ENCODE measurements around the gene TMEM97.
"Not testable (repeated sequence)": the region's sequence is repeated elsewhere in the genome, so short reads cannot be mapped to it uniquely, and the experiment has no call there.

The TMEM97 gene

GRCh38 chr17:28318759-28319597 is at the start of gene TMEM97:
TMEM97 (plus strand) TSS chr17:28319200; CDS start chr17:28319240, 40 bp downstream.
- Histone ChIP-seq H3K4me1 (ENCODE audit: control insufficient read depth, insufficient read depth, low read length) (peaks cover 20% of the 10 kb centered on the region), H3K9ac (ENCODE audit: low read length) (peak within 1 kb of the TSS; percentile 83), H3K9me3 (ENCODE audit: control insufficient read depth, low read length) (no peaks in the 10 kb centered on the region), H3K36me3 (ENCODE audit: control insufficient read depth, insufficient read depth, low read length, severe bottlenecking) (no peaks in the 10 kb centered on the region), H3K27me3 (replicated peaks; ENCODE audit: control insufficient read depth, insufficient read depth, low read length) (no peaks in the 10 kb centered on the region), H3K4me3 (ENCODE audit: low read length) (peak within 1 kb of the TSS; percentile 91)
- DNase-seq (ENCODE audit: low read depth), result peak; percentile 100

- Histone ChIP-seq H3K36me3 (ENCODE audit: control insufficient read depth, insufficient read depth, low read length, severe bottlenecking) (no peaks in the 10 kb centered on the region), H3K27me3 (replicated peaks; ENCODE audit: control insufficient read depth, insufficient read depth, low read length) (no peaks in the 10 kb centered on the region), H3K9me3 (ENCODE audit: control insufficient read depth, low read length) (no peaks in the 10 kb centered on the region), H3K4me1 (ENCODE audit: control insufficient read depth, insufficient read depth, low read length) (peaks cover 19% of the 10 kb centered on the region), H3K9ac (ENCODE audit: low read length) (no peak overlapping the region), H3K4me3 (ENCODE audit: low read length) (no peak overlapping the region)
- DNase-seq (ENCODE audit: low read depth), result no peak
Observed at GRCh38 chr17:28270055-28270454, 48.9 kb upstream of the TMEM97 start.

GRCh38 chr17:28270926-28271325 is 48.1 kb upstream of the TMEM97 start:
- no peaks in the 10 kb centered on the region for H3K36me3 ChIP-seq (ENCODE audit: control insufficient read depth, insufficient read depth, low read length, severe bottlenecking)
- H3K9me3 ChIP-seq (ENCODE audit: control insufficient read depth, low read length), result no peaks in the 10 kb centered on the region
- H3K9ac ChIP-seq (ENCODE audit: low read length), result no peak overlapping the region
- peaks cover 14% of the 10 kb centered on the region for H3K4me1 ChIP-seq (ENCODE audit: control insufficient read depth, insufficient read depth, low read length)
- no peaks in the 10 kb centered on the region for H3K27me3 ChIP-seq (replicated peaks; ENCODE audit: control insufficient read depth, insufficient read depth, low read length)
- H3K4me3 ChIP-seq (ENCODE audit: low read length), result no peak overlapping the region
- DNase-seq (ENCODE audit: low read depth), result no peak

GRCh38 chr17:28271431-28271830 is 47.6 kb upstream of the TMEM97 start:
- DNase-seq (ENCODE audit: low read depth), result no peak
- H3K9ac ChIP-seq (ENCODE audit: low read length), result no peak overlapping the region
- no peaks in the 10 kb centered on the region for H3K9me3 ChIP-seq (ENCODE audit: control insufficient read depth, low read length)
- no peaks in the 10 kb centered on the region for H3K27me3 ChIP-seq (replicated peaks; ENCODE audit: control insufficient read depth, insufficient read depth, low read length)
- H3K4me3 ChIP-seq (ENCODE audit: low read length), result no peak overlapping the region
- no peaks in the 10 kb centered on the region for H3K36me3 ChIP-seq (ENCODE audit: control insufficient read depth, insufficient read depth, low read length, severe bottlenecking)
- H3K4me1 ChIP-seq (ENCODE audit: control insufficient read depth, insufficient read depth, low read length), result peaks cover 14% of the 10 kb centered on the region

- Histone ChIP-seq H3K27me3 (replicated peaks; ENCODE audit: control insufficient read depth, insufficient read depth, low read length) (no peaks in the 10 kb centered on the region), H3K9ac (ENCODE audit: low read length) (no peak overlapping the region), H3K36me3 (ENCODE audit: control insufficient read depth, insufficient read depth, low read length, severe bottlenecking) (no peaks in the 10 kb centered on the region), H3K4me1 (ENCODE audit: control insufficient read depth, insufficient read depth, low read length) (peaks cover 14% of the 10 kb centered on the region), H3K4me3 (ENCODE audit: low read length) (no peak overlapping the region), H3K9me3 (ENCODE audit: control insufficient read depth, low read length) (no peaks in the 10 kb centered on the region)
- DNase-seq (ENCODE audit: low read depth), result peak; percentile 42
Observed at GRCh38 chr17:28272166-28272565, 46.8 kb upstream of the TMEM97 start.

- H3K9me3 ChIP-seq (ENCODE audit: control insufficient read depth, low read length); H3K27me3 ChIP-seq (replicated peaks; ENCODE audit: control insufficient read depth, insufficient read depth, low read length); H3K9ac ChIP-seq (ENCODE audit: low read length); DNase-seq (ENCODE audit: low read depth); H3K36me3 ChIP-seq (ENCODE audit: control insufficient read depth, insufficient read depth, low read length, severe bottlenecking); H3K4me3 ChIP-seq (ENCODE audit: low read length): not testable (repeated sequence)
- peaks cover 14% of the 10 kb centered on the region for H3K4me1 ChIP-seq (ENCODE audit: control insufficient read depth, insufficient read depth, low read length)
Observed at GRCh38 chr17:28273341-28273740, 45.7 kb upstream of the TMEM97 start.

GRCh38 chr17:28274591-28275265 is 44.3 kb upstream of the TMEM97 start:
- Histone ChIP-seq H3K9ac (ENCODE audit: low read length) (no peak overlapping the region), H3K4me1 (ENCODE audit: control insufficient read depth, insufficient read depth, low read length) (peaks cover 14% of the 10 kb centered on the region), H3K9me3 (ENCODE audit: control insufficient read depth, low read length) (no peaks in the 10 kb centered on the region), H3K27me3 (replicated peaks; ENCODE audit: control insufficient read depth, insufficient read depth, low read length) (no peaks in the 10 kb centered on the region), H3K36me3 (ENCODE audit: control insufficient read depth, insufficient read depth, low read length, severe bottlenecking) (no peaks in the 10 kb centered on the region), H3K4me3 (ENCODE audit: low read length) (no peak overlapping the region)
- no peak for DNase-seq (ENCODE audit: low read depth)

GRCh38 chr17:28276011-28276410 is 43.0 kb upstream of the TMEM97 start:
- Histone ChIP-seq H3K4me3 (ENCODE audit: low read length) (no peak overlapping the region), H3K9me3 (ENCODE audit: control insufficient read depth, low read length) (no peaks in the 10 kb centered on the region), H3K27me3 (replicated peaks; ENCODE audit: control insufficient read depth, insufficient read depth, low read length) (no peaks in the 10 kb centered on the region), H3K36me3 (ENCODE audit: control insufficient read depth, insufficient read depth, low read length, severe bottlenecking) (no peaks in the 10 kb centered on the region), H3K9ac (ENCODE audit: low read length) (no peak overlapping the region), H3K4me1 (ENCODE audit: control insufficient read depth, insufficient read depth, low read length) (peaks cover 18% of the 10 kb centered on the region)
- no peak for DNase-seq (ENCODE audit: low read depth)

GRCh38 chr17:28279411-28279810 is 39.6 kb upstream of the TMEM97 start:
- Histone ChIP-seq H3K4me1 (ENCODE audit: control insufficient read depth, insufficient read depth, low read length) (peaks cover 24% of the 10 kb centered on the region), H3K9me3 (ENCODE audit: control insufficient read depth, low read length) (no peaks in the 10 kb centered on the region), H3K4me3 (ENCODE audit: low read length) (no peak overlapping the region), H3K27me3 (replicated peaks; ENCODE audit: control insufficient read depth, insufficient read depth, low read length) (no peaks in the 10 kb centered on the region), H3K36me3 (ENCODE audit: control insufficient read depth, insufficient read depth, low read length, severe bottlenecking) (no peaks in the 10 kb centered on the region), H3K9ac (ENCODE audit: low read length) (no peak overlapping the region)
- peak; percentile 32 for DNase-seq (ENCODE audit: low read depth)

- Histone ChIP-seq H3K27me3 (replicated peaks; ENCODE audit: control insufficient read depth, insufficient read depth, low read length) (no peaks in the 10 kb centered on the region), H3K36me3 (ENCODE audit: control insufficient read depth, insufficient read depth, low read length, severe bottlenecking) (no peaks in the 10 kb centered on the region), H3K4me3 (ENCODE audit: low read length) (no peak overlapping the region), H3K4me1 (ENCODE audit: control insufficient read depth, insufficient read depth, low read length) (peaks cover 24% of the 10 kb centered on the region), H3K9me3 (ENCODE audit: control insufficient read depth, low read length) (no peaks in the 10 kb centered on the region), H3K9ac (ENCODE audit: low read length) (no peak overlapping the region)
- no peak for DNase-seq (ENCODE audit: low read depth)
Observed at GRCh38 chr17:28280826-28281225, 38.2 kb upstream of the TMEM97 start.

- DNase-seq (ENCODE audit: low read depth), result peak; percentile 72
- Histone ChIP-seq H3K4me1 (ENCODE audit: control insufficient read depth, insufficient read depth, low read length) (peaks cover 24% of the 10 kb centered on the region), H3K27me3 (replicated peaks; ENCODE audit: control insufficient read depth, insufficient read depth, low read length) (no peaks in the 10 kb centered on the region), H3K4me3 (ENCODE audit: low read length) (no peak overlapping the region), H3K9ac (ENCODE audit: low read length) (peak overlapping the region; percentile 60), H3K9me3 (ENCODE audit: control insufficient read depth, low read length) (no peaks in the 10 kb centered on the region), H3K36me3 (ENCODE audit: control insufficient read depth, insufficient read depth, low read length, severe bottlenecking) (no peaks in the 10 kb centered on the region)
Observed at GRCh38 chr17:28282596-28282995, 36.4 kb upstream of the TMEM97 start.
